GM12892 (cell line): ENCODE results near the gene NAP1L4.

ENCODE experiments used
- DNase-seq: peaks from one replicate; pipeline ENCODE4 v3.0.0; 2011; ENCODE audit not compliant: insufficient read length
- FAIRE-seq: peaks from 2 replicates; lab custom pipeline; 2011; peaks lifted over from hg19 to GRCh38; lab: Jason Lieb, UNC
- POLR2A ChIP-seq: IDR thresholded peaks from 2 replicates; pipeline ENCODE4 v1.6.1; 2011; ENCODE audit warnings: low read depth, low read length, control low read depth
- POLR2AphosphoS5 ChIP-seq: IDR thresholded peaks from 2 replicates; pipeline ENCODE4 v1.6.1; 2011; ENCODE audit warnings: low read depth, low read length, control low read depth
- TAF1 ChIP-seq: IDR thresholded peaks from 2 replicates; pipeline ENCODE4 v1.6.1; 2011; ENCODE audit warnings: low read depth, mild to moderate bottlenecking, control low read depth, low read length, borderline replicate concordance

NAP1L4 gene

GRCh38 chr11:2934611-2935239 lies 57.4 kb downstream of the NAP1L4 start:
- no peak for FAIRE-seq

GRCh38 chr11:2934021-2934550 lies 58.0 kb downstream of the NAP1L4 start:
- TF ChIP-seq TAF1 (no peak), POLR2A (no peak), POLR2AphosphoS5 (no peak)
- no peak for DNase-seq

More at GRCh38 chr11:2934611-2935239, 57.4 kb downstream of the NAP1L4 start:
- TF ChIP-seq POLR2AphosphoS5 = no peak
- TF ChIP-seq POLR2A = no peak
- TF ChIP-seq TAF1 = no peak
- DNase-seq = no peak

GRCh38 chr11:2933375-2934020 lies 58.6 kb downstream of the NAP1L4 start:
- FAIRE-seq (no peak), DNase-seq (no peak)
- no peak for TF ChIP-seq TAF1
- no peak for TF ChIP-seq POLR2A

More at GRCh38 chr11:2934021-2934550, 58.0 kb downstream of the NAP1L4 start:
- FAIRE-seq = no peak

DNA sequence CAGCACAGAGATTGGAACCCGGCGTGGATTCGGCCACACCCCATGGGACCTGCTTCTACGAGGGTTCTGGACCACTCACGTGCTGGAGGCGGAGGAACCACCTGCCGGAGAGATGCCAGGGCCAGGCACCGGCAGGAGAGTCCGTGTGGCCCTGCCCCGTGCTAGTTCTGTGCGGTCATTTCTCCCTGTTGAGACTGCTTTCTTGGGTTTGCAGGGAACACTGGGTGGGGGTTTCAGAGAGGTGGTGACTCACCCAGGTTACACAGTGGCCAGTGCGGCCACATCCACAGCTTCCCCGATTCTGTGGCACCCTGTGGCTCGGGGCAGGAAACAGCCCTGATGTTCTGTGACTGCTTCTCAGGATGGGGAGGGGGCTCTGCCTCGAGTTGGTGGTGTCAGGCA lies 59.3 kb downstream of the NAP1L4 start:
- FAIRE-seq (no peak), DNase-seq (no peak)

DNA sequence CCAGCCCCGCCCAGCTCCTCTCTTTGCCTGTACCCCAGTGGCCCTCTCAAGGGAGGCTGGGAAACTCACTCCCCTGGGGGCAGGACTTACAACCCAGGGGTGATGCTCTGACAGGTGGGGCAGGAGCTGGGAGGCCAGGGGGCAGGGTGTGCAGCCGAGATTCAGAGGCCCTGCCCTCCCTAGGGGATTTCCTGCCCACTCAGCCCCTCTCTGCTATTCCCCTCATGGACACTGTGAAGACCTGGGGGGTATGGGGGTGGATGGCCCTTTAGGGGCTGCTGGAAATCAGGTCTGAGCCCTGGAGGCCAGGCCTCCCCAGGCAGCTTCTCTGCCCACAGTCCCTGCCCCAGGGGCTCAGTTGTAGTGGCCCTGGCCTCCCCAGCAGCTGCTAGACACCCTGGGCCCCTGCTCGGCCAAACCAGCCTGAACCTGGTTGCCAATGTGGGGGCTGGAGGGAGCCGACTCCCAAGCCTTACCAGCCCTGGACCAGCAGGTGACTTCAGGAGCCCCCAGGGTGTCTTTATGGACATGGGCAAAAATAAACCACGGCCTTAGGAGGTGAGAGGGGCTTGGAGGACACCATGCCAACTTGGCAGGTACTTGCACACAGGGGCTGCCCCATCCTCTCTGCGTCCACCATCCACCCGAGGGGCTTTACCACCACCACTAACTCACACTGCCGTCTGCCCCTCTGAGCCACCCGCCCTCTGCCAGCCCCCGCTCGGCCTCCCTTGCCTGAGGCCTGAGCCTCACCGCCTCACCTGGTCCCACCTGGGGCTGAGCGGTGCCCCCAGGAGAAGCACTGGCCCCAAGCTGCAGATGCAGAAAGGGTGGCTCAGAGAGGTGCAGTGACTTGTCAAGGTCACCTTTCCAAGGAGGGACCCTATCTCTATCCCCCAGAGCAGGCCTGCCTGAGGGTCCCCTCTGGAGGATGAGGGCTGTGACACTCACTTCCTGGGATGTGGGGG lies 60.1 kb downstream of the NAP1L4 start:
- TF ChIP-seq POLR2A = no peak
- TF ChIP-seq POLR2AphosphoS5 = no peak
- no peak for TF ChIP-seq TAF1
- FAIRE-seq (no peak), DNase-seq (no peak)

More for the DNA sequence above, 59.3 kb downstream of the NAP1L4 start:
- TF ChIP-seq TAF1 (no peak), POLR2AphosphoS5 (no peak), POLR2A (no peak)

- FAIRE-seq = no peak
These were observed 60.7 kb downstream of the NAP1L4 start for GRCh38 chr11:2931420-2931746.

DNA sequence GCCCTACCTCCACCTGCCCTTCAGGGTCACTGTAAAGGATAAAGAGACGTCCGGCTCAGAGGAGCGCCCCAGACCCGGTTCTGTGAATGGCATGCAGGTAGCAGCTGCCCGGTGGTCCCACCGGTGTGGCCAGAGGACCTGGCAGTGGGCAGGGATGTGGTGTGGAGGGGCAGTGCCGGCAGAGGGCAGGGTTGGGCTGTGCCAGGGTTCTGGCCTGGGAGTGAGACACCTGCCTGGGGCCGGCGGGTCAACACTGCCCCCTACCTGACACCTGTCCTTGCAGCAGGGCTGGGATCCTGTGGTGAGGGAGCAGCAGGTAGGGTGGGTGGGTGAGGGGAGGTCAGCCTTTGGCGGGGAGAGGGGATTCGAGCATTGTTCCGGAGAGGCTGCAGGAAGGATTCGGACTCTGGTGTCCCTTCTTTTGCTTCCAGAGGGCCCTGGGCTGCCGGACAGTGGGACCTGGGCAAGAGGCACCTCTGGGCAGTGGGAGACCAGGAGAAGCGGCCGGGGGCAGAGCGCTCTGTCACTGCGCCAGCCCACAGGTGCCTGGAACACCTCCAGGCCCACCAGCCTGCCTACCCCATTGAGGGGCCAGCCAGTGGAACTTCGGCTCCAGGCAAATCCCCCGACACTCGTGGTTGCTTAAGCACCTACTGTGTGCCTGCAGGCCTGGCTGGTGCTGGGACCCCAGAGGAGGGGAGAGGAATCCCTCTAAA lies 61.3 kb downstream of the NAP1L4 start:
- no peak for TF ChIP-seq POLR2AphosphoS5
- TF ChIP-seq TAF1 = no peak
- TF ChIP-seq POLR2A = no peak
- DNase-seq = no peak
- peak; percentile 93 for FAIRE-seq

More at GRCh38 chr11:2931420-2931746, 60.7 kb downstream of the NAP1L4 start:
- no peak for DNase-seq
- TF ChIP-seq POLR2A (no peak), TAF1 (no peak), POLR2AphosphoS5 (no peak)

- peak; percentile 53 for FAIRE-seq
- TF ChIP-seq POLR2AphosphoS5 (no peak), TAF1 (no peak), POLR2A (no peak)
- no peak for DNase-seq
These were observed 62.0 kb downstream of the NAP1L4 start for GRCh38 chr11:2929950-2930703.

DNA sequence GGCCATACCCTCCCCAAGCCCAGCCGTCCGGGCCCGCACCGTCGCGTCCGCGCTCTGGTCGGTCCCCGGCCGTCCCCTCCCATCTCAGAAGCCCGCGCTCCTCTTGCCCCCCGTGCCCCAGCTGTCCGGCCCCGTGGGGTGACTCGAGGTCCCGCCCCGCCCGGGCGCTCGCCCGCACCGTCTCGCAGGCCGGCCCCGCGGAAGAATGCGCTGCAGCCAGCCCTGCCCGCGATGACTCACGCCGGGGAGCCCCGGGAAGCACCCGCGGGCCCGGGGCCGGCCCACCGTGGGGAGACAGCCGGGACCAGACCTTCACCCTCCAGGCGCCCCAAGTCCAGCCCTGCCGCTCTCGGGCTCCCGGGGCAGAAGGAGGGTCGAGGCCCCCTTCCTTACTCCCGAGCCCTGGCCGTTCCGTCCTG lies 62.6 kb downstream of the NAP1L4 start:
- DNase-seq = no peak
- TF ChIP-seq POLR2A (no peak), TAF1 (no peak), POLR2AphosphoS5 (no peak)
- FAIRE-seq = no peak
